Stimulated activated naive CD4-positive, alpha-beta T cell treated with Interleukin-2 at 50 U/mL for 16 hours (primary cell): ENCODE measurements around the gene LHFPL6.

Experiments
- DNase-seq: peaks from one replicate; lab custom pipeline; 2025; lab: John Stamatoyannopoulos, UW

LHFPL6 gene

GRCh38 chr13:39462428-39462827 lies 140.6 kb downstream of the LHFPL6 start:
- DNase-seq: no peak

- no peak for DNase-seq
Observed at GRCh38 chr13:39461685-39462266, 141.2 kb downstream of the LHFPL6 start.

GRCh38 chr13:39457274-39457673 lies 145.7 kb downstream of the LHFPL6 start:
- DNase-seq: no peak

- no peak for DNase-seq
Observed at GRCh38 chr13:39455521-39456175, 147.3 kb downstream of the LHFPL6 start.

- no peak for DNase-seq
Observed at GRCh38 chr13:39452834-39453233, 150.2 kb downstream of the LHFPL6 start.

- no peak for DNase-seq
Observed at GRCh38 chr13:39452417-39452816, 150.6 kb downstream of the LHFPL6 start.

GRCh38 chr13:39451860-39452301 lies 151.1 kb downstream of the LHFPL6 start:
- no peak for DNase-seq

- DNase-seq: no peak
Observed at GRCh38 chr13:39451301-39451700, 151.7 kb downstream of the LHFPL6 start.

GRCh38 chr13:39450176-39450575 lies 152.8 kb downstream of the LHFPL6 start:
- no peak for DNase-seq

GRCh38 chr13:39448834-39449233 lies 154.2 kb downstream of the LHFPL6 start:
- DNase-seq: no peak

- DNase-seq: no peak
Observed at GRCh38 chr13:39446865-39447264, 156.1 kb downstream of the LHFPL6 start.

- no peak for DNase-seq
Observed at GRCh38 chr13:39444866-39445265, 158.1 kb downstream of the LHFPL6 start.

- no peak for DNase-seq
Observed at GRCh38 chr13:39433651-39434050, 169.3 kb downstream of the LHFPL6 start.

GRCh38 chr13:39432196-39432595 lies 170.8 kb downstream of the LHFPL6 start:
- no peak for DNase-seq

GRCh38 chr13:39422845-39423565 lies 180.0 kb downstream of the LHFPL6 start:
- DNase-seq: no peak

GRCh38 chr13:39419876-39420275 lies 183.1 kb downstream of the LHFPL6 start:
- no peak for DNase-seq

GRCh38 chr13:39419068-39419467 lies 183.9 kb downstream of the LHFPL6 start:
- DNase-seq: no peak

GRCh38 chr13:39418424-39418823 lies 184.6 kb downstream of the LHFPL6 start:
- no peak for DNase-seq

GRCh38 chr13:39417643-39418042 lies 185.3 kb downstream of the LHFPL6 start:
- no peak for DNase-seq

- DNase-seq: no peak
Observed at GRCh38 chr13:39417131-39417530, 185.9 kb downstream of the LHFPL6 start.

GRCh38 chr13:39415008-39415802 lies 187.8 kb downstream of the LHFPL6 start:
- DNase-seq: no peak

GRCh38 chr13:39414339-39414738 lies 188.7 kb downstream of the LHFPL6 start:
- no peak for DNase-seq
